Activated CD4-positive, CD25-positive, alpha-beta regulatory T cell treated with anti-CD3 and anti-CD28 coated beads, Interleukin-2, amount 50 U/mL, for 72 hours (primary cell): ENCODE data around the gene ASS1.

Source experiments
- DNase-seq: peaks from one replicate; pipeline ENCODE4 v3.0.0; 2021

Gene ASS1

DNA sequence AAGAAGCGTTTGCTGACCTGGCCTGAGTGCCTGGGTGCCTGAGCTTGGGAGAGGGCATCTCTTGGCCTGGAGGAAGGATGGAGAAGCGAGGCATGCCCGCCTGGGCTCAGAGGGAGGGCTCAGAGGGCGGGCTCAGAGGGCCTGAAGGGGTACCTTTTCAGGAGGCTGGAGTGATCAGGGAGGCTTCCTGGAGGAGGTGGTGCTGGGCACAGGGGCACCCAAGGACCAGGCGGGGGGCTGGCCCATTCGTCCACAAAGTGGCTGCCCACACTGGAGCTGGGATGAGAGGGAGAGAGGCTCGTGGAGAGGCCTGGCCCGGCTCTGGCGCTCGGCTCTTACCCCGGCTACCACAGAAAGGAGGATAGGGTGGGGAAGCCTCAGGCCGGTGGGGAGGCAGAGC is 32.8 kb downstream of the ASS1 start:
- DNase-seq, result no peak

DNA sequence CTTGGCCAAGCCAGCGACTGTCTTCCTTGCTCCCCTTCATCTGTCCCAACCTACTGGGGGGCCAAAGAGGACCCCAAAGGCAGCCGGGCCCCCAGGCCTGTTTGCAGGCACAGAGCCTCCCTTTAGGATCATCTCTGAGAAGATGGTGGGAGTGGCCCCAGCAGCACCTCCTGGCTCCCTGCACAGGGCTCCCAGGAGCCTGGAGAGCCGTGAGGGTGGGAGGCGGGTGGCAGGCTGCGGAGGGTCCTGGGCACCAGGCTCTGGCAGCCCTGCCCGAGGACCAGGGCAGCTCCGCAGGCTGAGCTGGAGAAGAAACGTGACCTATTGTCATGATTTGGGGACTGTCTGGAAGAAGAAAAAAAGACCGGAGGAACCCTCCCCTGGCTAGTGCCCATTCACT is 33.4 kb downstream of the ASS1 start:
- DNase-seq, result no peak

DNA sequence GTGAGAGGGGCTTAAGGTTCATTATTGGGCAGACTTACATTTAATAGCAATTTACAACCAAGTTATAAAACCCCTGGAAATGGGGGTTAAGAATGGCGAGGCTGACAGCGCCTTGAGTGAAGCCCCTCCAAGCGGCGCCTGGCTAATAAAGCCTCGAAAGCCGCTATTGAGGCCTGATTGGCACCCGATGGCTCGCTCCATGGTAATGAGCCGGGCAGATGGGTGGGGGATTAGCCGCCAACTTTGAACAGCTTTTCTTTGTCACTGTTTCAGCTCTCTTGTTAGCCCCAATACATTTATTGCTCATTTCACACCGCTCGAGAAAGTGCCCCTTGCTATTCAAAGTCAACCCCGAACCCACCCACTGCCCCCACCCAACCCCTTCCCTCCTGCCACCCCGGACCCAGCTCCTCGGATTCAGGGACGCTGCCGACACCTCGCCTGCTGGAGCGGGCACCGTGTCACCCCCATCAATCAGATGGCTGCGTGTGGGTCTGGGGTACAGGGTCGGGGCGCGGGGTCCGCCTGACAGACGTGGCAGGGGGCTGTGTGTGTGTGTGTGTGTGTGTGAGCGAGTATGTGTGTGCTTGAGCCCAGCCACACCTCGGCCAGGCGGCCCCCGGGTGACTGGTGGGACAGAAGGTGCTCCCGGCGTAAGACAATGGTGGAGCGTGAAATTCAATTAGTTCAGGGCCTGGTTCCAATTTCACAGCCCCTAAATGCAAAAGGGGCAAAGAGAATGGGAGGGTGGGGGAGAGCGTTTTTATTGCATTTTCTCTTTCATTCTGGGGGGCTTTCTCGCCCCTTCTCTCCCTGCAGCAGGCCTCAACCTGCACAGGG is 34.2 kb downstream of the ASS1 start:
- DNase-seq, result no peak

DNA sequence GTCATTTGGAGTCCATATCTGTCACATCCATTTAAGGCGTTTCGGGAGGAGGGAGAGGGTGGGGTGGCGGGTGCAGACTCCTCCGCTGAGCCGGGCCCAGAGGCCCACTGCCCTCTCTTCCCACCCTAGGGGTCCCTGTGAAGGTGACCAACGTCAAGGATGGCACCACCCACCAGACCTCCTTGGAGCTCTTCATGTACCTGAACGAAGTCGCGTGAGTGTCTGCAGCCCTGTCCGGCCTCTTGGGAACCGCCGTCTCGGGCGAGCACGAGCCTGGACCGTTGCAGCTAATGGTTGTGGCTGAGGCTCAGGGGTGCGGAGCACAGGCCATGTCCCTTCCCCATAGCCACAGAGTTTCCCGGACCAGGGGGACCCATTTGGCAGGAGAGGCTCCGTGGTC is 34.8 kb downstream of the ASS1 start:
- DNase-seq, result no peak

DNA sequence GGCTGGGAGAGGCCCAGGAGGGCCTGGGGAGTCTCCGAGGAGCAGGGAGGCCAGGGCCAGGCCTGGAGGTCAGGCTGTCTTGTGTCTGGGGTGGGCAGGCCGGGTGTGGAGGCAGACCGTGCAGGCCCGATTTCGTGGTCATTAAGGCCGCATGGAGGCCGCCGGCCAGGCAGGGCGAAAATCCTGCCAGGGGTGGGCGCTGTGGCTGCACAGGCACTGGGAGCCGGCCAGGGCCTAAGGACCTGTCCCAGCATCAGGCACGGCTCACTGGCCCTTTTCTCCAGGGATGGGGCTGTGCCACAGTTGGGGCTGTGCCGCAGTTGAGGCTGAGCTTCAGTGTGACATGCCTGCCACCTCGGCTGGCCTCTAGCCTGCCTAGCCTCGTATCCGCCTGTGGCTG is 35.9 kb downstream of the ASS1 start:
- DNase-seq, result no peak

DNA sequence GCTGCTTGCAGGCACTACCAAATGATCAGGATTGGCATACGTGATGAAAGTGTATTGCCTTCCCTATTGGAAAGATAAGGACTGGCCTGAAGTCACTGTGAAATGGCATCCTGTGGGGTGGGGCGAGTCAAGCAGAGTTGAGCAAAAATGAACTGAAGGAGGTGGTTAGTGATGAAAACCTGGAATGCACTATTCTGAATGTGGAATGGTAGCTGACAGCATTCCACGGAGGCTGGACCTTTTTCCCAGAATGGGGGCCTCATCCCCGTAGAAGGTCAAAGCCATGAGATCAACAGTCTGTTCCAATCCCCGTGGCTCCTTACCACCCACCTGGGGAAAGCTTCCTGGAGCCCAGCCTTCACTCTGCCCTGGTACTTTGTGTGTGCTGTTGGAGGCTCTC is 37.7 kb downstream of the ASS1 start:
- DNase-seq, result no peak

DNA sequence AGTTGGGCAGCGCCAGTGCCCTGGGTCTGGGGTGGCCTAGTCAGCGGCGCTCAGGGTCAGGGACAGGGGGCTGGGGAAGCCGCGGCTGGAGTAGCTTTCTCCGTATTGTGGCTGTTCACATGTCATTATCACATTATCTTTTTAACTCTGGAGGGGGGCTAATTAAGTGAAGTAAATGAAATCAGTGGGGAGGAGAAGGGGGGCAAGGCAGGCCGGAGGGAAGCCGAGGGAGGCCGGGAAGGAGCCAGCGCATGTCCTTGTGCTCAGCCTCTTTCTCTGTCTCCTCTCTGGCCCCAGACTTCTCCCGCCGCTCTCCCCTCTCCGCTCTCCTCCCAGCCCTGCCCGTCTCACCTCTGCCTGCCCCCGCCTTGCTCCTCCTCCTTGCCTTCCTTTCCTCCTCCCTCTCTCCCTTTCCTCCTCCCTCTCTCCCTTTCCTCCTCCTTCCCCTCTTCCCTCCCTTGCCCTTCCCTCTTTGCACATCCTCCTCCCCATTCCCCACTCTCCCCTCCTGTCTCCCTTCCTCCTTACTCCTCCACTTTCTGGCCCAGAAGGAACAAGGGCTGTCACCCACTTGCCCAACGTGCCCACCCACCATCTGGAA is 38.7 kb downstream of the ASS1 start:
- DNase-seq, result no peak

DNA sequence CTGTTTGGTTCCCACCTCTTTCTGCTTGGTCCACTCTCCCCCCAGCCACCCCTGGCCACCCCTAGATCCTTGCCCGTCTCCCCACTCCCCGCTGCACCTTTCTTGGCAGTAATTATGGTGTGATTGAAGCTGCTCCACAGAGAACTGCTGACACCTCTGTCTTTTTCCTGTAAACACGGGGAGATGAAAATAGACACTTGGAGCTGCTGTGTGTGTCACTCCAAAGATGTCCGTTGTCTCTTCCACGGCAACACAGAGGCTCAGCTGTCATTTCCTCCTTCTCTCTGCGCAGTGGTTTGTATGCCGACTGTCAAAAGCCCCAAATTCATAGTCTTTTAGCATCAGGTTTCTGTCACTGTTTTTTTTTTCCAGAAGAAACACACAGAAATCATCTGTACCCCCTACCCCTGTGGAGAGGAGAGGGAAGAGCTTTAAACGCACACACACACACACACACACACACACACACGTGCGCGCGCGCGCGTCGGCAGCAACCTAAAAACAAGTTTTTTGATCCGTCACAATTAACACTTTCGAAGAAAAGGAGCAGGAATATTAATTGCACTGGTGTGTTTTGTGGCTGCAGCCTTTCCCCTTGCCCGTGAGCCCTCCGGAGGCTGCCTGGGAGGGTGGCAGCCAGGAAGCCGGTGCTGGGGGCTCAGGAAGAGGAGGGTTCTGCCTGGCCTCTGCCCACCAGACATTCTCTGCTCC is 39.8 kb downstream of the ASS1 start:
- no peak for DNase-seq

DNA sequence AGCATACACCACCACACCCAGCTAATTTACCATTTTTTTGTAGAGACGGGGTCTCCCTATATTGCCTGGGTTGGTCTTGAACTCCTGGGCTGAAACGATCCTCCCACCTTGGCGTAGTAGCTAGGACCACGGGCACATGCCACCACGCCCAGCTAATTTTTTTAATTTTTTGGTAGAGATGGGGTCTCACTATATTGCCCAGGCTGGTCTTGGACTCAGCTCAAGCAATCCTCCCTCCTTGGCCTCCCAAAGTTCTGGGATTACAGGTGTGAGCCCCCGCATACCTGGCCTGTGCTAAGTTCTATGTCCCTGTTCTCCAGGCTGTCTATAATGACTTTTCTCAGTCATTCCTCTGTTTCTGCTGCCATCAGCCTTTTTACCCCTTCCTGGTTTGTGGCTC is 41.3 kb downstream of the ASS1 start:
- DNase-seq, result no peak

DNA sequence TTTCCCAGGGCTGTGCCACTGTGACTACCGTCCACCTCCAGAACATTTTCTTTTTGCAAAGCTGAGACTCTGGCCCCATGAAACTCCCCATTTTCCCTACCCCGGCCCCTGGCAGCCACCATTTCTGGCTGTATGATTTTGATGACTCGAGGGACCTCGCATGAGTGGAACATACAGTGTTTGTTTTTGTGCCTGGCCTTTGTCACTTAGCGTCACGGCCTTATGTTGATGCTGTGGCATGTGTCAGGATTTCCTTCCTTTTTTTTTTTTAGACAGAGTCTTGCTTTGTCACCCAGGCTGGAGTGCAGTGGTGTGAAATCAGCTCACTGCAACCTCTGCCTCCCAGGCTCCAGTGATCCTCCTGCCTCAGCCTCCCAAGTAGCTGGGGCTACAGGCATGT is 42.7 kb downstream of the ASS1 start:
- DNase-seq, result peak; percentile 18

DNA sequence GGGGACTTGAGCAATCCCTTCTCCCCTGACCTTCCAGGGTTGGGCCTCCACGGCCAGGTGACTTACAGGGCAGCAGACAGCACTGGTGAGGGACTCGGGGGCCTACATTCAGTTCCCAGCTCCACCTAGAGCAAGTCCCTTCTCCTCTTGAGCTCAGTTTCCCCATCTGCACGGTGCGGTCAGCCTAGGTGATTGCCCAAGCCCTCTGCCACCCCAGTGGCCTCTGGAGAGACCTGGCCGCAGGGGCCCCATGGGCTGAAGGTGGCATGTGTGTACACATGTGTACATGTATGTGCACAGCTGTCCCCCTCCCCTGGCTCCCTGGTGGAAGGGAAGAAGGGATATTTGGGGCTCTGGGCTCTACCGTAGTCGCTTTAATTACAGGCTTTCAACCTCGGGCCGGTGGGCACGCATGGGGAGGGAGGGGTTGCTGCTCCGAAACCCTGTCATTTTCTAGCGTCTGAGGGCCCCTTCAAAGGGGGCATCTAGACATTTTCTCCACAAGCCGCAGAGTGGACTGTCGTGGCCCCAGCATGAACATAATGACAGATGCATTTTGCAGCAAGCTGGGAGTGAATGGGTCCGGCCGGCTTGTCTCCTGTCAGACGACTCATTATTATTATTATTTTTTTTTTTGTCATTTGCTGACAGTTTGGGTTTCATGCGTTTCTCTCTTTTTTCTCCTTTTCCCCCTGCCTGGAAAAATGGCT is 44.0 kb downstream of the ASS1 start:
- DNase-seq, result peak; percentile 21

DNA sequence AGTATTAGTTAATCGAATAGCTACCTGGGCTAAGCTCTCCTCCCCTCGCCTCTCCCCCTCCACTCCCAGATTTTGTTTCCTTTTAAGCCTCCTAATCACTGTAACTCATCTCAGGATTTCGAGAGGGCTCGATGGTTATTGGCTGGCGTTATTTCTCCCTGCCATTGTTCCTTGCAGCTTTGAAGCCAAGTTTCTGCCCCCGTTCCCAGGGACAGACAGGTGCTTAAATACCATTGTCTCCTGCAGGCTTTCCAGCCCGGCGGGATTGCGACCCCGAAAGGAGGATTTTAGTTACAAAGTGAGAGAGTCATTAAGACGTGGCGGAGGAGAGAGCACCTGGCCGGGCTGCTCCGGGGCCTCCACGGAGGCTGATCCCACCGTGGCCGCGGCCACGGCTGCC is 46.2 kb downstream of the ASS1 start:
- no peak for DNase-seq

DNA sequence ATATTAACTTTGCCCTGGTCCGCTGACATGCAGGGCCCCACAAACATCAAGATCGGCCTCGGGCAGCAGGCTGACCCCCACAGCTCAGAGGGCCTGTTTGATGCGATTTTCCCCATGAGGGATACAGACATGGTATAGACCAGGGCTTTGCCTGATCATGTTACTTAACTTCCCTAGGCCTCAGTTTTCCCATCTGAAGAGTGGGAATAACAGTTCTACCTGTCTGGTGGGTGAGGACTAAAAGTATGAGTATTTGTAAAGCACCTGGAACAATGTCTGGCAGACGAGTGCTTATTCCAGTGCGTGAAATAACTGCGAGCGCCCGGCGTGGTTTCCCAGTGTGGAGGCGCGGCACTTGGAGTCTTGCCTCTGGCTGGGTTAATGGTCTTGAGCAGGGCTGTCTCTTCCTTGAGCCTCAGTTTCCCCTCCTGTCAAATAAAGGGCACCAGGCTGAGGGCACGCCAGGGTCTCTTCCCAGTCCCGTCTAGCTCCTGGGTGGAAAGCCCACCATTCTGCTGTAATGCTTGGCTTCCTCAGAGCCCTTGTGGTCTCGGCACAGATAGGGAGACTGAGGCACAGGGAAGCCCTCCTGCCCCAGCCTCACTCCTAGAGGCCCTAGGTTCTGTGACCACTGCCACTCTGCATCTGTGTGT is 47.2 kb downstream of the ASS1 start:
- no peak for DNase-seq

DNA sequence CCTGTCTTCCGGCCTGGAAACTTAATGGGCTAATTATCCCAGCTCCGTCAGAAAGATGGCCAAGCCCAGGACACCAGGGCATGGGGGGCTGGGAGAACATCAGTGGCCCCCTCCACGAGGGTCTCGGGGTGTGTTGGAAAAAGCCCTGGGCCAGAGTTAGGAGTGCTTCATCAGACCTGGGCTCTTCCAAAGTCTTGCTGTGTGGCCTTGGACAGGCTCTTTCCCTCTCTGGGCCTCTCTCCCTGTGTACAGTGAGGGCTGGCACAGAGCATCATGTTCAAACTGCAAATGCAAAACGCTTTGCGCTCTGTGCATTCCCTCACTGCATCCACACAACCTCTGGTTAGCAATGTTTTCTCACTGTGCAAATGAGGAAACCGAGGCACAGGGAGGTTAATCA is 48.3 kb downstream of the ASS1 start:
- peak; percentile 6 for DNase-seq

DNA sequence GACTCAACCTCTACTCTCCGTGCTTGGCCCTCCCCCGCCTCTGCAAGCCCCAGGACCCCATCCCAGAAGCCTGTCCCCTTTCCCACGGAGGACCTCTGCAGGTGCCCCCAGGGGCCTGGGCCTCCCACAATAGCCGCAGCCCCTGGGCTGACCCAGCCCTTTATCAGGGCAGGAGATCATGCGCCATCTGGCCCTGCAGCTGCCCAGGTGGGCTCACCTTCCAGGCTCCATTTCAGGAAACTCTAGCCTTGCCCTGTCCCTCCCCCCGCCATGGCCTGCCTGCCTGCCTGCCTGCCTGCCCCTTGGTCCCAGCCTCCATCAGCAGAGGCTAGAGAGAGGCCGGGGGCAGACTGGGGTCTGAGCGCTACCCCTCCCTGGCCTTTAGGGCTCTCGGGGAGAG is 48.7 kb downstream of the ASS1 start:
- DNase-seq, result peak; percentile 17

DNA sequence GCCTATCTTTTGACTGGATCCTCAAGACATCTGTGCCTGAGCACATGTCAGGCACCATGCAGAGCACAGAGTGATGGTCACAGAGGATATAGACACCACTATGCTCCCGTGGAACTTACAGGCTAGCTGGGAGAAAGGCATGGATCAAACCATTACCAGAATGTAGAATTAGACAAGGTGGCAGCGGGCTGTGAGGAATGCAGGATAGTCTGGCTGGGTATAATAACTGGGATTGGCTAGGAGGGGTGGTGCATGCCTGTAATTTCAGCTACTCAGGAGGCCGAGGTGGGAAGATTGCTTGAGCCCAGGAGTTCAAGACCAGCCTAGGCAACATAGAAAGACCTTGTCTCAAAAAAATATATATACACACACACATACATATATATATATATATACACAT is 50.3 kb downstream of the ASS1 start:
- DNase-seq, result peak; percentile 1

DNA sequence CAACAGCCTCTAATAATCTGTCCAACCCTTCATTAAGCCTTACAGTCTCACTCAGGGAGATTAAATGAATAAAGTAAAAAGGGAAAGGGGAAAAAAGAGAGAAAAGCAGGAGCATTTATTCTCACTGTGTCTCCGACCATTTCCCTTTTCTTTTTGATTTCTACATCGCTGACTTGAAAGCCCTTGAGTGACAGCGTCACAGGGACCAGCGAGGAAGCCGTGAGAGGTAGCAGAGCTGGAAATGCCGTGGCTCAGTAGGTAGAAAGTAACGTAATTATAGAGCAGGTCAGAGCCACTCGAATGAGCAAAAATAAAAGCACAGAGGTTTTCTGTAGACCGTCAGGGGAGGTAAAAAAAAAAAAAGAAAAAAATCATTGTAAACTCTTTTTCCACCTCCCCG is 52.4 kb downstream of the ASS1 start:
- no peak for DNase-seq

DNA sequence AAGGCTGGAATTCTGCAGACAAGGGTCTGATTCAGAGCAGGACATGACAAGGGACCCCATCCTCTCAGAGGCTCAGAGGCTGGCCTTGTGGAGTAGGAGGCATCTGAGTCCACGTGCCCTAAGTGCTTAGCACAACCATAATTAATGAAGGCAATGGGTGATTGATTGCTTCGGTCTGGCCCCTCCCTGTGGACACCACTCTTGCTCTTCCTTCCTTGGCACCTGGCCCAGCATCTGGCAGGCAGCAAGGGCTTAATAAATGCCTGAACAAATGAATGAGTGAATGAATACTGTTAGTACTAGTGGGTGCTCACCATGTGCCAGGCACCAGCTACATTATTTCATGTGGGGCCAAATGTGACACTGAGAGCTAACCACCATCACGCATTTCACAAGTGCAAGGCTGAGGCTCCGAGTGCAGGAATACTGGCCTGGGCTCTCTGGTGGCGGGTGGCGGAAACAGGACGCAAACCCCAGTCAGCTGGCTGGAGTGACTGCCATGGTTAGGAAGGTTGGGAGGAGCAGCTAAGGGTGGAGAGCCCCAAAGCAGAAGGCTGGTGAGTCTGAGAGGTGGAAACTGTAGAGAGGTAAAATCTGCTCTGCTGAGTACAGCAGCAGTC is 53.6 kb downstream of the ASS1 start:
- DNase-seq, result peak; percentile 15

DNA sequence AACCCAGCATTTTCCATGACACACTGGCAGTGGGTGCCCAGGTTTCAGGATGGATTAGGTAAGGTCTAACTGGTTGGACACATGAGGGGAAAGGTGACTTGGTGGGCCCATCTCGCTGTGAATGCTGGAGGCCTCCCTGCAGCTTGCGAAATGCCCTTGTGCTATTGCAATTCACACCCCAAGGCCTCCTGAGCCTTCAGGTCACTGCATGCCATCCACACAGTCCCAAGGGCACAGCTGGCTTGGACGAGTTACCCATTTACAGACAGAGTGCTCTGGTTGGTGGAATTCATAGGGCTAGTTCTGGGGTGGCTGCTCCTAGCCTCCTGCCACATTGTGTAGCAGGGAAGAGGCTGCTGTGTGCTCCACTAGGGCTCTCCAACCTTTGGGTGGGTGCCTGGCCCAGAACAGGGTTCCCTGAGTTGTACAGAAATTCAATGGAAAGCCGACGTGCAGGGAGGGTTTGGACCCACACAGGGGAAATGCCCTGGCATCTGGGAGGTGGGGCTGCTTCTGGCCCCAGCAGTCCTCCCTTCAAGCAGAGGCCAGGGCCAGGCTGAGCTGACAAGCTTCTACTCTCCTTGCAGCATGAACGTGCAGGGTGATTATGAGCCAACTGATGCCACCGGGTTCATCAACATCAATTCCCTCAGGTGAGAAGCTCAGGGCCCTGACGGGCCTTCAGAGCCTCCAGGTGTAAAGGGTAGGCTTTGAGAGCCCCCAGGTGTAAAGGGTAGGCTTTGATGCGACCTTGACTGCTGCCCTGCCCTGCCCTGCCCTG is 54.3 kb downstream of the ASS1 start:
- DNase-seq, result peak; percentile 7

DNA sequence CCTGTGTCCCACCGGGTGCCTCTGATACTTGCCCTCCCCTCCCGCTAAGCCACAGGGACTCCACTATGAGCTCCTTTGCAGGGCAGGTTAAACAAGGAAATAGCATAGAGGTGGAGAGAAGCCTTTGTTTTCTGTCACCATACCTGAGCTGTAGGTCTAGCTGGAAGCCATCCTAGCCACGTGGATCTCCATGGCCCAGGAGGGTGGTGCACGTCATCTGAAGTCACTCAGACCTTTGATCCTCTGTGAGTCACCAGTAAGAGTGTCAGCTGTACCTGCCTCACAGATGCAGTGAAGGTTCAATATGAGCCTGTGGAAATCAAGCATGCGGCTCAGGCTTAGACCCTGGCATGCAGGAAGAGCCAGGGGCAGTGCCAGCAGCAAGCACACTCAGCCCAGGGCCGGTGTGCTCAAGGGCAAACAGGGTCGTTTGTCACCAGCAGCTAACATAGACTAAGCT is 55.1 kb downstream of the ASS1 start:
- DNase-seq, result no peak

DNA sequence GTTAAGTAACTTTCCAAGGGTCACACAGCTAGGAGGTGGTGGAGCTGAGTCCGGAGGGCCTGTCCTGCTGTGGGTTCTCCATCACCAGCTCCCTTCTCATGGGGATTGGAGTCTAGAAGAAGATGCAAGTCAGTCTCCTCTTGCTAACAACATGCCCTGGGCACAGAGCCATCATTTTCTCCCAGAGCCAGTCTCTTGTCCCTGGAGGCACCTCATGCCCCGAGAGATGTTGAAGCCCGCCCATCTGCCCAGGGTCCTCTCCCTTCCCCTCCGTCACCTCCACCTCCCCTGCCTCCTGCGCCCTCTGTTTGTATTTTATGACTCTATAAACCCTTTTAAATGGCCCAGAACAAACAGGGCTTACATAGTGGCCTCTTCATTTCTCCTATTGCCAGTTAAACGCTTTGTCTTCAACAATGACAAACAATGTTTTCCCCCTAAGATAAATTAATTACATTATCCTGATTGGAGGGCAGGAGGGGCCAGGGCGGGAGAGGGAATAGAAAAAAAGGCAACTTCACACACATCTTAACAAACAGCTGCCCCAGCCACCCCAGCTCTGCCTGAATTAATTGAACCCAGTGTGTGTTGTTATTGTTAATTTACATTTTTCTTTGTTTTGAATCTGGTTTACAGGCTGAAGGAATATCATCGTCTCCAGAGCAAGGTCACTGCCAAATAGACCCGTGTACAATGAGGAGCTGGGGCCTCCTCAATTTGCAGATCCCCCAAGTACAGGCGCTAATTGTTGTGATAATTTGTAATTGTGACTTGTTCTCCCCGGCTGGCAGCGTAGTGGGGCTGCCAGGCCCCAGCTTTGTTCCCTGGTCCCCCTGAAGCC is 55.8 kb downstream of the ASS1 start:
- no peak for DNase-seq
